SW480 (cell line): ENCODE measurements around the gene EXOSC2.
A peak's percentile ranks its signal among the peaks of the same experiment; 100 is the strongest.

Experiments
- DNase-seq: peaks from one replicate; pipeline ENCODE4 v3.0.0-alpha.2; 2016; ENCODE audit warnings: low spot score

The EXOSC2 gene

GRCh38 chr9:130696139-130696650 is 2.6 kb downstream of the EXOSC2 start:
- DNase-seq: no peak

GRCh38 chr9:130696996-130697395 is 3.4 kb downstream of the EXOSC2 start:
- no peak for DNase-seq

GRCh38 chr9:130698514-130698913 is 4.9 kb downstream of the EXOSC2 start:
- no peak for DNase-seq

- DNase-seq: no peak
These were observed 5.5 kb downstream of the EXOSC2 start for GRCh38 chr9:130699047-130699446.

GRCh38 chr9:130701059-130702022 is 7.8 kb downstream of the EXOSC2 start:
- DNase-seq: no peak

GRCh38 chr9:130703501-130703900 is 9.9 kb downstream of the EXOSC2 start:
- no peak for DNase-seq

- DNase-seq: peak; percentile 63
These were observed 13.8 kb downstream of the EXOSC2 start for GRCh38 chr9:130707225-130707976.

GRCh38 chr9:130710822-130711352 is 17.3 kb downstream of the EXOSC2 start:
- no peak for DNase-seq

- no peak for DNase-seq
These were observed 17.9 kb downstream of the EXOSC2 start for GRCh38 chr9:130711469-130711868.

- DNase-seq: peak; percentile 98
These were observed 19.1 kb downstream of the EXOSC2 start for GRCh38 chr9:130712564-130713285.

- no peak for DNase-seq
These were observed 19.8 kb downstream of the EXOSC2 start for GRCh38 chr9:130713286-130713960.

- DNase-seq: no peak
These were observed 21.1 kb downstream of the EXOSC2 start for GRCh38 chr9:130714586-130715110.

GRCh38 chr9:130715270-130715669 is 21.7 kb downstream of the EXOSC2 start:
- no peak for DNase-seq

GRCh38 chr9:130718562-130718961 is 25.0 kb downstream of the EXOSC2 start:
- no peak for DNase-seq

GRCh38 chr9:130720762-130721161 is 27.2 kb downstream of the EXOSC2 start:
- DNase-seq: no peak

GRCh38 chr9:130728721-130729120 is 35.1 kb downstream of the EXOSC2 start:
- DNase-seq: no peak

GRCh38 chr9:130729145-130729544 is 35.6 kb downstream of the EXOSC2 start:
- no peak for DNase-seq

GRCh38 chr9:130731355-130731754 is 37.8 kb downstream of the EXOSC2 start:
- no peak for DNase-seq

GRCh38 chr9:130732136-130732535 is 38.6 kb downstream of the EXOSC2 start:
- DNase-seq: no peak

GRCh38 chr9:130732793-130733221 is 39.2 kb downstream of the EXOSC2 start:
- no peak for DNase-seq

GRCh38 chr9:130735566-130735965 is 42.0 kb downstream of the EXOSC2 start:
- DNase-seq: no peak
